ENCODE results near the gene KIF1B. TPM values are rescaled to one million over a fixed set of nuclear protein-coding genes. Genes with fewer than 3 reads are reported as not detected.
"Not testable (repeated sequence)": the region's sequence is repeated elsewhere in the genome, so short reads cannot be mapped to it uniquely, and the experiment has no call there.

The KIF1B gene
- total and polyA plus RNA-seq, 4 donors = 8.4 to 40.9 (median 8.9) TPM

DNA sequence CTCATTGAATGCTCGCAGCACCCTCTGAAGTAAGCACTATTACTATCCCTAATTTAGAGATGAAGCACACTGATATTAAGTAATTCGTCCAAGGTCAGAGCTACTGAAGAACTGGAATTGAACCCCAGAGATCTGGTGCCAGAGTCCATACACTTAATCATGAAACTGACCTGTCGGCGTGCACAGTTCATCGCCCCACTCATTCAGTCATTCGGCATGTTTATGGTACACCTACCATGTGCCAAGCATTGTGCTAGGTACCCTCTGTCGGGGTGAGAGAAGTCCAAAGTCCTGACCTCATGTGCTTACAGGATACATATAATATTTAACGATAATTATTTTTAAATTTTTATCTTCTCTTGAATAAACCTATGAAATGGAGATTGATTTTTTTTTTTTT, 214.3 kb downstream of the KIF1B start (continued):
- TF ChIP-seq, protein P1, sequence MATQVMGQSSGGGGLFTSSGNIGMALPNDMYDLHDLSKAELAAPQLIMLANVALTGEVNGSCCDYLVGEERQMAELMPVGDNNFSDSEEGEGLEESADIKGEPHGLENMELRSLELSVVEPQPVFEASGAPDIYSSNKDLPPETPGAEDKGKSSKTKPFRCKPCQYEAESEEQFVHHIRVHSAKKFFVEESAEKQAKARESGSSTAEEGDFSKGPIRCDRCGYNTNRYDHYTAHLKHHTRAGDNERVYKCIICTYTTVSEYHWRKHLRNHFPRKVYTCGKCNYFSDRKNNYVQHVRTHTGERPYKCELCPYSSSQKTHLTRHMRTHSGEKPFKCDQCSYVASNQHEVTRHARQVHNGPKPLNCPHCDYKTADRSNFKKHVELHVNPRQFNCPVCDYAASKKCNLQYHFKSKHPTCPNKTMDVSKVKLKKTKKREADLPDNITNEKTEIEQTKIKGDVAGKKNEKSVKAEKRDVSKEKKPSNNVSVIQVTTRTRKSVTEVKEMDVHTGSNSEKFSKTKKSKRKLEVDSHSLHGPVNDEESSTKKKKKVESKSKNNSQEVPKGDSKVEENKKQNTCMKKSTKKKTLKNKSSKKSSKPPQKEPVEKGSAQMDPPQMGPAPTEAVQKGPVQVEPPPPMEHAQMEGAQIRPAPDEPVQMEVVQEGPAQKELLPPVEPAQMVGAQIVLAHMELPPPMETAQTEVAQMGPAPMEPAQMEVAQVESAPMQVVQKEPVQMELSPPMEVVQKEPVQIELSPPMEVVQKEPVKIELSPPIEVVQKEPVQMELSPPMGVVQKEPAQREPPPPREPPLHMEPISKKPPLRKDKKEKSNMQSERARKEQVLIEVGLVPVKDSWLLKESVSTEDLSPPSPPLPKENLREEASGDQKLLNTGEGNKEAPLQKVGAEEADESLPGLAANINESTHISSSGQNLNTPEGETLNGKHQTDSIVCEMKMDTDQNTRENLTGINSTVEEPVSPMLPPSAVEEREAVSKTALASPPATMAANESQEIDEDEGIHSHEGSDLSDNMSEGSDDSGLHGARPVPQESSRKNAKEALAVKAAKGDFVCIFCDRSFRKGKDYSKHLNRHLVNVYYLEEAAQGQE (IDR thresholded peaks at IDR 0.05) = no peak
- TF ChIP-seq RAD21 (IDR thresholded peaks at IDR 0.05) (no peak), FOXA2 (IDR thresholded peaks at IDR 0.05) (no peak), HNF4G (IDR thresholded peaks at IDR 0.05) (no peak), TAF1 (conservative IDR thresholded peaks at IDR 0.05) (no peak)

DNA sequence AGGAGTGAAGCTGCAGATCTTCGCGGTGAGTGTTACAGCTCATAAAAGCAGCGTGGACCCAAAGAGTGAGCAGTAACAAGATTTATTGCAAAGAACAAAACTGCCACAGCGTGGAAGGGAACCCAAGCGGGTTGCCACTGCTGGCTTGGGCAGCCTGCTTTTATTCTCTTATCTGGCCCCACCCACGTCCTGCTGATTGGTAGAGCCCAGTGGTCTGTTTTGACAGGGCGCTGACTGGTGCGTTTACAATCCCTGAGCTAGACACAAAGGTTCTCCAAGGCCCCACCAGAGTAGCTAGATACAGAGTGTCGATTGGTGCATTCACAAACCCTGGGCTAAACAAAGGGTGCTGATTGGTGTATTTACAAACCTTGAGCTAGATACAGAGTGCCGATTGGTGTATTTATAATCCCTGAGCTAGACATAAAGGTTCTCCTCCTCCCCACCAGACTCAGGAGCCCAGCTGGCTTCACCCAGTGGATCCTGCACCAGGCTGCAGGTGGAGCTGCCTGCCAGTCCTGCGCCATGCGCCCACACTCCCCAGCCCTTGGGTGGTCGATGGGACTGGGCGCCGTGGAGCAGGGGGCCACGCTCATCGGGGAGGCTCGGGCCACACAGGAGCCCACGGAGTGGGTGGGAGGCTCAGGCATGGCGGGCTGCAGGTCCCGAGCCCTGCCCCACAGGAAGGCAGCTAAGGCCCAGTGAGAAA, 215.6 kb downstream of the KIF1B start:
- not testable (repeated sequence) for H3K9ac ChIP-seq (ENCODE audit: low read depth in 1 of 2, low read length in 2 of 2); DNase-seq (ENCODE audit: low spot score); H3K27me3 ChIP-seq (ENCODE audit: control insufficient read depth in 4 of 4, insufficient read depth in 4 of 4, low read length in 3 of 4); H3K4me3 ChIP-seq (ENCODE audit: low read depth in 1 of 3, low read length in 3 of 3); H3K27ac ChIP-seq (ENCODE audit: low read depth in 1 of 2, low read length in 2 of 2); H3K9me3 ChIP-seq (ENCODE audit: control insufficient read depth in 4 of 4, low read length in 3 of 4); H3K36me3 ChIP-seq (ENCODE audit: control insufficient read depth in 4 of 4, insufficient read depth in 3 of 4, low read depth in 1 of 4, low read length in 3 of 4)
- WGBS = 88% methylated on average over 21 of the region's 21 CpGs
- peaks cover 2 to 12% (median 6%) of the 10 kb centered on the region in 4 donors for H3K4me1 ChIP-seq (ENCODE audit: control insufficient read depth in 4 of 4, insufficient read depth in 4 of 4, low read length in 3 of 4)

DNA sequence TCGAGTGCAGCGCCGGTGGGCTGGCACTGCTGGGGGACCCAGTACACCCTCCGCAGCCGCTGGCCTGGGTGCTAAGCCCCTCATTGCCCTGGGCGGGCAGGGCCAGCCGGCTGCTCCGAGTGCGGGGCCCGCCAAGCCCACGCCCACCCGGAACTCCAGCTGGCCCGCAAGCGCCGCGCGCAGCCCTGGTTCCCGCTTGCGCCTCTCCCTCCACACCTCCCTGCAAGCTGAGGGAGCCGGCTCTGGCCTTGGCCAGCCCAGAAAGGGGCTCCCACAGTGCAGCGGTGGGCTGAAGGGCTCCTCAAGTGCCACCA, 216.1 kb downstream of the KIF1B start:
- DNase-seq (ENCODE audit: low spot score); H3K9ac ChIP-seq (ENCODE audit: low read depth in 1 of 2, low read length in 2 of 2); H3K27me3 ChIP-seq (ENCODE audit: control insufficient read depth in 4 of 4, insufficient read depth in 4 of 4, low read length in 3 of 4); H3K36me3 ChIP-seq (ENCODE audit: control insufficient read depth in 4 of 4, insufficient read depth in 3 of 4, low read depth in 1 of 4, low read length in 3 of 4); H3K9me3 ChIP-seq (ENCODE audit: control insufficient read depth in 4 of 4, low read length in 3 of 4); H3K27ac ChIP-seq (ENCODE audit: low read depth in 1 of 2, low read length in 2 of 2); H3K4me3 ChIP-seq (ENCODE audit: low read depth in 1 of 3, low read length in 3 of 3): not testable (repeated sequence)
- 97% methylated on average over 21 of the region's 21 CpGs for WGBS
- H3K4me1 ChIP-seq (ENCODE audit: control insufficient read depth in 4 of 4, insufficient read depth in 4 of 4, low read length in 3 of 4) = peaks cover 2 to 17% (median 11%) of the 10 kb centered on the region in 4 donors

DNA sequence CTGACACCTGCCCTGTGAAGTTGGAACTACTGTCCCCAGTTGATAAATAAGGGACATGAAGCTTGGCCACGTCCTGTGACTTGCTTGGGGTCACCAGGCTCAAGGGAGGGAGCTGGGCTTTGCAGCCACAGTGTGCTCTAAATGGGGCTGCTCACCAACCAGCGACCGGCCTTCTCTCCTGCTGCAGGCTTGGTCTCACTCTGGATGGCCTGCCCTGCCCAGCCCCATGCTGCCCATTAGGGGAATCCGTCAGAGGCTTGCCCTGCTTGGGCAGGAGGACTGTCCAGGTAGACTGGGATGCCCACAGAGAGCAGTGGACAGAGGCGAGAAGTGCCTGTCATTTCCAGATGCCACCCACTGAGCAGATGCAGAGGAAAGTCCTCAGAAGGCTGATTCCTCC, 218.6 kb downstream of the KIF1B start:
- Histone ChIP-seq H3K27me3 (ENCODE audit: control insufficient read depth in 4 of 4, insufficient read depth in 4 of 4, low read length in 3 of 4) (no peaks in the 10 kb centered on the region), H3K9me3 (ENCODE audit: control insufficient read depth in 4 of 4, low read length in 3 of 4) (no peaks in the 10 kb centered on the region), H3K36me3 (ENCODE audit: control insufficient read depth in 4 of 4, insufficient read depth in 3 of 4, low read depth in 1 of 4, low read length in 3 of 4) (peaks cover 0 to 2% (median under 1%) of the 10 kb centered on the region in 4 donors), H3K9ac (ENCODE audit: low read depth in 1 of 2, low read length in 2 of 2) (no peak overlapping the region), H3K27ac (ENCODE audit: low read depth in 1 of 2, low read length in 2 of 2) (no peak overlapping the region), H3K4me3 (ENCODE audit: low read depth in 1 of 3, low read length in 3 of 3) (no peak overlapping the region), H3K4me1 (ENCODE audit: control insufficient read depth in 4 of 4, insufficient read depth in 4 of 4, low read length in 3 of 4) (peaks cover 2 to 22% (median 13%) of the 10 kb centered on the region in 4 donors)
- 90% methylated on average over 5 of the region's 5 CpGs for WGBS
- DNase-seq (ENCODE audit: low spot score) = no peak
- TF ChIP-seq JUND (IDR thresholded peaks at IDR 0.05) = no peak
- no peak for TF ChIP-seq RAD21 (IDR thresholded peaks at IDR 0.05)
- TF ChIP-seq HNF4A (conservative IDR thresholded peaks at IDR 0.05) = no peak
- TF ChIP-seq FOXA1 (IDR thresholded peaks at IDR 0.05) = no peak
- TF ChIP-seq YY1 (IDR thresholded peaks at IDR 0.05) = no peak
- TF ChIP-seq HNF4G (IDR thresholded peaks at IDR 0.05) = no peak
- TF ChIP-seq SP1 (IDR thresholded peaks at IDR 0.05) = no peak
- no peak for TF ChIP-seq FOXA2 (IDR thresholded peaks at IDR 0.05)
- TF ChIP-seq, protein P1 (IDR thresholded peaks at IDR 0.05) = no peak
- TF ChIP-seq GABPA (IDR thresholded peaks at IDR 0.05 in 1 of 2, conservative IDR thresholded peaks at IDR 0.05 in 1 of 2) = no peak
- TF ChIP-seq TAF1 (conservative IDR thresholded peaks at IDR 0.05) = no peak
- TF ChIP-seq, protein P2, sequence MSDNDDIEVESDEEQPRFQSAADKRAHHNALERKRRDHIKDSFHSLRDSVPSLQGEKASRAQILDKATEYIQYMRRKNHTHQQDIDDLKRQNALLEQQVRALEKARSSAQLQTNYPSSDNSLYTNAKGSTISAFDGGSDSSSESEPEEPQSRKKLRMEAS (IDR thresholded peaks at IDR 0.05) = no peak
- no peak for TF ChIP-seq NR2F2 (IDR thresholded peaks at IDR 0.05)
- no peak for TF ChIP-seq RXRA (IDR thresholded peaks at IDR 0.05)
- TF ChIP-seq, protein P3, sequence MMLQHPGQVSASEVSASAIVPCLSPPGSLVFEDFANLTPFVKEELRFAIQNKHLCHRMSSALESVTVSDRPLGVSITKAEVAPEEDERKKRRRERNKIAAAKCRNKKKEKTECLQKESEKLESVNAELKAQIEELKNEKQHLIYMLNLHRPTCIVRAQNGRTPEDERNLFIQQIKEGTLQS (IDR thresholded peaks at IDR 0.05) = no peak
- TF ChIP-seq, protein P4, sequence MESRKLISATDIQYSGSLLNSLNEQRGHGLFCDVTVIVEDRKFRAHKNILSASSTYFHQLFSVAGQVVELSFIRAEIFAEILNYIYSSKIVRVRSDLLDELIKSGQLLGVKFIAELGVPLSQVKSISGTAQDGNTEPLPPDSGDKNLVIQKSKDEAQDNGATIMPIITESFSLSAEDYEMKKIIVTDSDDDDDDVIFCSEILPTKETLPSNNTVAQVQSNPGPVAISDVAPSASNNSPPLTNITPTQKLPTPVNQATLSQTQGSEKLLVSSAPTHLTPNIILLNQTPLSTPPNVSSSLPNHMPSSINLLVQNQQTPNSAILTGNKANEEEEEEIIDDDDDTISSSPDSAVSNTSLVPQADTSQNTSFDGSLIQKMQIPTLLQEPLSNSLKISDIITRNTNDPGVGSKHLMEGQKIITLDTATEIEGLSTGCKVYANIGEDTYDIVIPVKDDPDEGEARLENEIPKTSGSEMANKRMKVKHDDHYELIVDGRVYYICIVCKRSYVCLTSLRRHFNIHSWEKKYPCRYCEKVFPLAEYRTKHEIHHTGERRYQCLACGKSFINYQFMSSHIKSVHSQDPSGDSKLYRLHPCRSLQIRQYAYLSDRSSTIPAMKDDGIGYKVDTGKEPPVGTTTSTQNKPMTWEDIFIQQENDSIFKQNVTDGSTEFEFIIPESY (IDR thresholded peaks at IDR 0.05) = no peak
- no peak for TF ChIP-seq EGR1 (IDR thresholded peaks at IDR 0.05; ENCODE audit: low read depth in 2 of 2)

Measured in liver (tissue), 9 donors.